ENCODE data around the gene HDAC7.

- TF ChIP-seq CTCF (IDR thresholded peaks at IDR 0.05) (no peak), POLR2A (IDR thresholded peaks at IDR 0.05) (no peak)
These were observed 15.5 kb upstream of the HDAC7 start for GRCh38 chr12:47835006-47835830.
